ENCODE results near the gene C8A. TPM values are rescaled to one million over a fixed set of nuclear protein-coding genes. Genes with fewer than 3 reads are reported as not detected.

The C8A gene
- total and polyA plus RNA-seq, 2 of the 8 experiments (the other 6 are each of a cell fraction or from before 2014, with no cell fraction given): not detected

DNA sequence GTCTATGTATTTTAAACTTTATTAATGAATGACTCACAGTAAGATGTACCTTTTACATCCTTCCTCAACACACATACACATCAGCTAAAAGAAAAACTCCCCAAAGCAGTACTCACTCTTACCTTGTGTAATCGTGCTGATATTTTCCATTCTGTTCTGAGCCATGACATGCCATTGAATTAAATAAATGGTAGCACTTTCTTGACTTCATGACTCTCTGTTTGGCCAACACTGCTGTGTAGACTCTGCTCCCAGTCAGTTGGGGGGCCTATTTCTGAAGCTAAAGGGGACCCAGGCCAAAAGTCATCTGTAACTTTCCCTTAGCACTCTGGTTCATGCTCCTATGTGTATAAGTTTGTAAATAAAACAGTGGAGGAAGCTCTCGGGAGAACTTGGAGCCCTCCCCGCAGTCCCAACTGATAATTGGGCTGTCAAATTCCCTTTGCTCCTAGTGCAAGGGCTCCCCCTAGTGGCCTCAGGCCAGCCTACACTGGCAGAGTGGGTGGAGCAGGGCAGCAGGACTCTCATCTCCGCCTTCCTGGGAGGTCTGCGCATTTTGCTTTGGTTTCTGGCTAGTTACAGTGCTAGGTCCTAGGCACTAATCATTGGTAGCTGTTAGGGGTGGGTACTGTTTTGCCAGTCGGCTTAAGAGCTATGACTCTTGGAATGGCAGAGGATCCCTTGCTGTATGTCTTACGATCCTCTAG is 33.7 kb upstream of the C8A start:
- Histone ChIP-seq H3K56ac (replicated peaks; ENCODE audit: insufficient read length, low read depth, low read length) (no peak overlapping the region), H3K4me1 (replicated peaks in 1 of 4; ENCODE audit: control insufficient read depth in 3 of 4, insufficient read depth in 4 of 4, low read length in 3 of 4) (peaks cover 2 to 9% (median 6%) of the 10 kb centered on the region in 4 experiments; a peak in 6 of 7 replicates), H3K23ac (ENCODE audit: insufficient read length) (no peak overlapping the region), H2BK5ac (ENCODE audit: low read depth, low read length) (no peak overlapping the region), H4K20me1 (replicated peaks in 1 of 2; ENCODE audit: control insufficient read depth in 1 of 2, insufficient read depth in 2 of 2, low read length in 2 of 2) (no peaks in the 10 kb centered on the region), H2BK15ac (ENCODE audit: low read length) (no peak overlapping the region), H3K79me2 (ENCODE audit: control insufficient read depth in 1 of 2, insufficient read depth in 2 of 2, low read length in 2 of 2) (no peaks in the 10 kb centered on the region), H3K79me1 (ENCODE audit: low read depth, low read length) (no peaks in the 10 kb centered on the region), H4K91ac (replicated peaks; ENCODE audit: insufficient read length, low read length) (no peak overlapping the region), H3K27ac (ENCODE audit: low read depth, low read length) (no peak overlapping the region), H3K23me2 (ENCODE audit: low read depth, low read length) (peaks cover 3% of the 10 kb centered on the region; the same call in 1 of the 2 replicates), H3K36me3 (ENCODE audit: control insufficient read depth in 2 of 4, insufficient read depth in 4 of 4, low read length in 3 of 4) (no peaks in the 10 kb centered on the region), H3K18ac (ENCODE audit: extremely low read depth, low read length) (no peak overlapping the region), H4K8ac (ENCODE audit: extremely low read depth, insufficient read depth, low read length) (no peak overlapping the region), H3K9me3 (ENCODE audit: insufficient read depth in 2 of 2, low read depth in 1 of 2, low read length in 1 of 2) (no peaks in the 10 kb centered on the region), H3K4me3 (ENCODE audit: extremely low read depth in 1 of 4, insufficient read depth in 2 of 4, low read depth in 3 of 4, low read length in 4 of 4) (no peak overlapping the region), H2BK20ac (ENCODE audit: low read length) (no peak overlapping the region), H3K27me3 (replicated peaks in 1 of 4; ENCODE audit: control insufficient read depth in 3 of 4, extremely low read depth in 1 of 4, insufficient read depth in 3 of 4, low read length in 3 of 4) (no peaks in the 10 kb centered on the region), H4K5ac (ENCODE audit: insufficient read length, low read depth, low read length) (no peak overlapping the region), H2BK120ac (replicated peaks; ENCODE audit: low read depth, low read length) (no peak overlapping the region), H3K14ac (ENCODE audit: insufficient read length) (no peak overlapping the region), H3K4ac (replicated peaks; ENCODE audit: insufficient read length, low read depth, low read length) (no peak overlapping the region), H2AK5ac (ENCODE audit: low read depth, low read length) (no peak overlapping the region), H3K9ac (replicated peaks in 1 of 4; ENCODE audit: extremely low read depth in 1 of 4, low read depth in 3 of 4, low read length in 3 of 4) (no peak overlapping the region), H2BK12ac (ENCODE audit: low read depth, low read length) (no peak overlapping the region), H2AFZ (ENCODE audit: low read length) (no peak overlapping the region), H3K4me2 (ENCODE audit: insufficient read depth in 1 of 2, low read depth in 2 of 2, low read length in 2 of 2) (no peak overlapping the region)
- DNase-seq (ENCODE audit: low read depth in 1 of 2, low spot score in 2 of 2): peak; percentile 74 to 99
- WGBS, 2 experiments (ENCODE audit: extremely low coverage in 1 of 2, insufficient coverage in 1 of 2, insufficient read length in 1 of 2, insufficient replicate concordance in 2 of 2, low coverage in 1 of 2, low lambda C conversion rate in 2 of 2, missing lambda C conversion rate in 1 of 2): 37% methylated on average over 7 of the region's 7 CpGs; no CpG with 5 or more reads in 1 of the 2 experiments
- FAIRE-seq: peak; percentile 79
- ChIA-PET POLR2A (ENCODE audit: partially characterized antibody) (interaction anchor here (0.7 kb wide), 1 partner anchor 16 kb away, joined by 3 read pairs; no protein-coding TSS in a partner anchor), CTCF (ENCODE audit: partially characterized antibody) (interaction anchor here (0.5 to 3.2 kb wide), 48 partner anchors 10 to 1440 kb away, joined by 3 to 30 read pairs (median 4); no protein-coding TSS in a partner anchor)
- no peak for TF ChIP-seq GABPA (IDR thresholded peaks at IDR 0.05; ENCODE audit: borderline replicate concordance, insufficient read depth, low read length)
- TF ChIP-seq RAD21 (IDR thresholded peaks at IDR 0.05 in 1 of 2, conservative IDR thresholded peaks at IDR 0.05 in 1 of 2; ENCODE audit: low read depth in 2 of 2, low read length in 2 of 2): peak; percentile 90 to 97
- TF ChIP-seq, protein P1, sequence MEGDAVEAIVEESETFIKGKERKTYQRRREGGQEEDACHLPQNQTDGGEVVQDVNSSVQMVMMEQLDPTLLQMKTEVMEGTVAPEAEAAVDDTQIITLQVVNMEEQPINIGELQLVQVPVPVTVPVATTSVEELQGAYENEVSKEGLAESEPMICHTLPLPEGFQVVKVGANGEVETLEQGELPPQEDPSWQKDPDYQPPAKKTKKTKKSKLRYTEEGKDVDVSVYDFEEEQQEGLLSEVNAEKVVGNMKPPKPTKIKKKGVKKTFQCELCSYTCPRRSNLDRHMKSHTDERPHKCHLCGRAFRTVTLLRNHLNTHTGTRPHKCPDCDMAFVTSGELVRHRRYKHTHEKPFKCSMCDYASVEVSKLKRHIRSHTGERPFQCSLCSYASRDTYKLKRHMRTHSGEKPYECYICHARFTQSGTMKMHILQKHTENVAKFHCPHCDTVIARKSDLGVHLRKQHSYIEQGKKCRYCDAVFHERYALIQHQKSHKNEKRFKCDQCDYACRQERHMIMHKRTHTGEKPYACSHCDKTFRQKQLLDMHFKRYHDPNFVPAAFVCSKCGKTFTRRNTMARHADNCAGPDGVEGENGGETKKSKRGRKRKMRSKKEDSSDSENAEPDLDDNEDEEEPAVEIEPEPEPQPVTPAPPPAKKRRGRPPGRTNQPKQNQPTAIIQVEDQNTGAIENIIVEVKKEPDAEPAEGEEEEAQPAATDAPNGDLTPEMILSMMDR (IDR thresholded peaks at IDR 0.05; ENCODE audit: control extremely low read depth in 1 of 3, insufficient read depth in 1 of 3, low read depth in 1 of 3, low read length in 3 of 3): peak; percentile 91 to 99 (median 92)
- no peak for TF ChIP-seq CHD2 (IDR thresholded peaks at IDR 0.05; ENCODE audit: low read length)

Measured in H1 (cell line).